Measurements from ENCODE around the gene PCDHA2. TPM values are rescaled to one million over a fixed set of nuclear protein-coding genes. Genes with fewer than 3 reads are reported as not detected.

Gene PCDHA2
- total and polyA plus RNA-seq, 2 of the 13 experiments (the other 11 are each of a cell fraction or from before 2014, with no cell fraction given) = not detected

DNA sequence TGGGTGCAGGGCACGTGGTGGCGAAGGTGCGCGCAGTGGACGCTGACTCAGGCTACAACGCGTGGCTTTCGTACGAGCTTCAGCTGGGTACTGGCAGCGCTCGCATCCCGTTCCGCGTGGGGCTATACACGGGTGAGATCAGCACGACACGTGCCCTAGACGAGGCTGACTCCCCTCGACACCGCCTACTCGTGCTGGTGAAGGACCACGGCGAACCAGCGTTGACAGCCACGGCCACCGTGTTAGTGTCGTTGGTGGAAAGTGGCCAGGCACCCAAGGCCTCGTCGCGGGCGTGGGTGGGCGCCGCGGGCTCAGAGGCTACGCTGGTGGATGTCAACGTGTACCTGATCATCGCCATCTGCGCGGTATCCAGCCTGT lies 2.1 kb downstream of the PCDHA2 start:
- H3K4me3 ChIP-seq (replicated peaks in 1 of 3; ENCODE audit: insufficient read depth in 1 of 3, low read depth in 2 of 3, low read length in 3 of 3) = no peak overlapping the region
- H2AFZ ChIP-seq (ENCODE audit: low read length) = no peak overlapping the region
- no peak for ATAC-seq
- intact Hi-C loops (cut with micrococcal nuclease; ENCODE audit: unreplicated experiment) (no loop called here), in situ Hi-C loops (cut with HindIII; ENCODE audit: extremely low pct_ligation_motif_present, low pct_unique_long_range_greater_than_20kb) (no loop called here)
- peaks cover 35% of the 10 kb centered on the region for H3K9me3 ChIP-seq (ENCODE audit: low read length)
- WGBS (ENCODE audit: low lambda C conversion rate) = 69% methylated on average over 13 of the region's 39 CpGs
- H3K4me2 ChIP-seq (ENCODE audit: low read depth, low read length) = no peak overlapping the region
- H3K79me2 ChIP-seq (ENCODE audit: insufficient read depth, low read length) = no peaks in the 10 kb centered on the region
- no peaks in the 10 kb centered on the region for H3K27me3 ChIP-seq (ENCODE audit: control insufficient read depth in 1 of 2, insufficient read depth in 2 of 2, low read length in 2 of 2)
- no peak overlapping the region for H3K9ac ChIP-seq (ENCODE audit: insufficient read depth, low read depth, low read length)
- DNase-seq (ENCODE audit: low spot score) = no peak
- H3K4me1 ChIP-seq (ENCODE audit: insufficient read depth, low read length) = no peaks in the 10 kb centered on the region
- CTCF ChIA-PET (ENCODE audit: low intra/inter-chr PET ratio, low total read pairs) = no interaction called here
- no peak overlapping the region for H3K27ac ChIP-seq (ENCODE audit: extremely low read length, insufficient read depth, low read length)
- BruUV-seq (replicated peaks) = no TSS peak
- H3K36me3 ChIP-seq (replicated peaks in 1 of 2; ENCODE audit: control insufficient read depth in 1 of 2, insufficient read depth in 2 of 2, low read length in 2 of 2) = no peaks in the 10 kb centered on the region
- TF ChIP-seq MYNN (CRISPR knock-in tag; IDR thresholded peaks at IDR 0.05; ENCODE audit: low read depth) = no peak
- no peak for TF ChIP-seq HOXA5 (CRISPR knock-in tag; IDR thresholded peaks at IDR 0.05)
- TF ChIP-seq, protein P1, sequence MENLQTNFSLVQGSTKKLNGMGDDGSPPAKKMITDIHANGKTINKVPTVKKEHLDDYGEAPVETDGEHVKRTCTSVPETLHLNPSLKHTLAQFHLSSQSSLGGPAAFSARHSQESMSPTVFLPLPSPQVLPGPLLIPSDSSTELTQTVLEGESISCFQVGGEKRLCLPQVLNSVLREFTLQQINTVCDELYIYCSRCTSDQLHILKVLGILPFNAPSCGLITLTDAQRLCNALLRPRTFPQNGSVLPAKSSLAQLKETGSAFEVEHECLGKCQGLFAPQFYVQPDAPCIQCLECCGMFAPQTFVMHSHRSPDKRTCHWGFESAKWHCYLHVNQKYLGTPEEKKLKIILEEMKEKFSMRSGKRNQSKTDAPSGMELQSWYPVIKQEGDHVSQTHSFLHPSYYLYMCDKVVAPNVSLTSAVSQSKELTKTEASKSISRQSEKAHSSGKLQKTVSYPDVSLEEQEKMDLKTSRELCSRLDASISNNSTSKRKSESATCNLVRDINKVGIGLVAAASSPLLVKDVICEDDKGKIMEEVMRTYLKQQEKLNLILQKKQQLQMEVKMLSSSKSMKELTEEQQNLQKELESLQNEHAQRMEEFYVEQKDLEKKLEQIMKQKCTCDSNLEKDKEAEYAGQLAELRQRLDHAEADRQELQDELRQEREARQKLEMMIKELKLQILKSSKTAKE (CRISPR knock-in tag; IDR thresholded peaks at IDR 0.05; ENCODE audit: borderline replicate concordance) = no peak
- FAIRE-seq = no peak
- POLR2A ChIA-PET = no interaction called here
- H4K20me1 ChIP-seq (ENCODE audit: insufficient read depth, low read length) = no peaks in the 10 kb centered on the region

DNA sequence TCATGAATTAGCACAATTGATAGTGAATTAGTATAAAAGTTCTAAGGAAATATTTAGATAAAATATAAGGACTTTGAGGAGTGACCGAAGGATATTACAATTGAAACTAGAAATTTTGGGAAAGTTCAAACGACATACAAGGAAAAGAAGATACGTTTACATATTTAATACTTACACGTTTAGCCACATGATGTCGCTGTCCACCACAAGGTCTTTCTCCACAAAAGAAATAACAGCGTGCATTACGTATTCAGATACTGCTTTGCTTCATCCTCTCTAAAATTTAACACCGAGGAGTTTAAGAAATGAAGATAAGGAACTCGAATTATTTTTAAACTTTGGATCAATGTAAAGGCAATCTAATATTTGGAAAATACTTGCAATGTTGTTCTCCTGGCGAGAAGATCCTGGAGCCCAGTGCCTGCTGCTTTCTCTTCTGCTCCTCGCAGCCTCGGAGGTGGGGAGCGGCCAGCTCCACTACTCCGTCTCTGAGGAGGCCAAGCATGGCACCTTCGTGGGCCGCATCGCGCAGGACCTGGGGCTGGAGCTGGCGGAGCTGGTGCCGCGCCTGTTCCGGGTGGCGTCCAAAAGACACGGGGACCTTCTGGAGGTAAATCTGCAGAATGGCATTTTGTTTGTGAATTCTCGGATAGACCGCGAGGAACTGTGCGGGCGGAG lies 6.3 kb downstream of the PCDHA2 start, which contains the start of gene PCDHA3:
Gene PCDHA3 (plus strand): TSS at position 242 of the 678 bp plus-strand sequence.
- TF ChIP-seq, protein P2, sequence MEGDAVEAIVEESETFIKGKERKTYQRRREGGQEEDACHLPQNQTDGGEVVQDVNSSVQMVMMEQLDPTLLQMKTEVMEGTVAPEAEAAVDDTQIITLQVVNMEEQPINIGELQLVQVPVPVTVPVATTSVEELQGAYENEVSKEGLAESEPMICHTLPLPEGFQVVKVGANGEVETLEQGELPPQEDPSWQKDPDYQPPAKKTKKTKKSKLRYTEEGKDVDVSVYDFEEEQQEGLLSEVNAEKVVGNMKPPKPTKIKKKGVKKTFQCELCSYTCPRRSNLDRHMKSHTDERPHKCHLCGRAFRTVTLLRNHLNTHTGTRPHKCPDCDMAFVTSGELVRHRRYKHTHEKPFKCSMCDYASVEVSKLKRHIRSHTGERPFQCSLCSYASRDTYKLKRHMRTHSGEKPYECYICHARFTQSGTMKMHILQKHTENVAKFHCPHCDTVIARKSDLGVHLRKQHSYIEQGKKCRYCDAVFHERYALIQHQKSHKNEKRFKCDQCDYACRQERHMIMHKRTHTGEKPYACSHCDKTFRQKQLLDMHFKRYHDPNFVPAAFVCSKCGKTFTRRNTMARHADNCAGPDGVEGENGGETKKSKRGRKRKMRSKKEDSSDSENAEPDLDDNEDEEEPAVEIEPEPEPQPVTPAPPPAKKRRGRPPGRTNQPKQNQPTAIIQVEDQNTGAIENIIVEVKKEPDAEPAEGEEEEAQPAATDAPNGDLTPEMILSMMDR (CRISPR knock-in tag; IDR thresholded peaks at IDR 0.05) = peak; percentile 35
- TF ChIP-seq PCBP1 (IDR thresholded peaks at IDR 0.05; ENCODE audit: borderline replicate concordance, low read depth, low read length) (no peak), GATAD1 (CRISPR knock-in tag; IDR thresholded peaks at IDR 0.05) (no peak)
- no peak within 1 kb of the TSS for H3K9ac ChIP-seq (ENCODE audit: insufficient read depth, low read depth, low read length)
- 65% methylated on average over 29 of the region's 29 CpGs for WGBS (ENCODE audit: low lambda C conversion rate)
- no peaks in the 10 kb centered on the region for H3K27me3 ChIP-seq (ENCODE audit: control insufficient read depth in 1 of 2, insufficient read depth in 2 of 2, low read length in 2 of 2)
- H3K4me2 ChIP-seq (ENCODE audit: low read depth, low read length) = no peak within 1 kb of the TSS
- no peaks in the 10 kb centered on the region for H3K36me3 ChIP-seq (replicated peaks in 1 of 2; ENCODE audit: control insufficient read depth in 1 of 2, insufficient read depth in 2 of 2, low read length in 2 of 2)
- H2AFZ ChIP-seq (ENCODE audit: low read length) = no peak within 1 kb of the TSS
- peak; percentile 42 for FAIRE-seq
- DNase-seq (ENCODE audit: low spot score) = peak; percentile 9
- in situ Hi-C loops (cut with HindIII; ENCODE audit: extremely low pct_ligation_motif_present, low pct_unique_long_range_greater_than_20kb) = no loop called here
- no peaks in the 10 kb centered on the region for H4K20me1 ChIP-seq (ENCODE audit: insufficient read depth, low read length)
- ATAC-seq = no peak
- H3K27ac ChIP-seq (ENCODE audit: extremely low read length, insufficient read depth, low read length) = no peak within 1 kb of the TSS
- no peaks in the 10 kb centered on the region for H3K79me2 ChIP-seq (ENCODE audit: insufficient read depth, low read length)
- BruUV-seq (replicated peaks) = no TSS peak
- peaks cover 24% of the 10 kb centered on the region for H3K9me3 ChIP-seq (ENCODE audit: low read length)
- intact Hi-C loops (cut with micrococcal nuclease; ENCODE audit: unreplicated experiment) = no loop called here
- no peaks in the 10 kb centered on the region for H3K4me1 ChIP-seq (ENCODE audit: insufficient read depth, low read length)
- ChIA-PET POLR2A (no interaction called here), CTCF (ENCODE audit: low intra/inter-chr PET ratio, low total read pairs) (no interaction called here)
- H3K4me3 ChIP-seq (replicated peaks in 1 of 3; ENCODE audit: insufficient read depth in 1 of 3, low read depth in 2 of 3, low read length in 3 of 3) = no peak within 1 kb of the TSS
